ENCODE measurements around the gene MTRF1. TPM values are rescaled to one million over a fixed set of nuclear protein-coding genes. Genes with fewer than 3 reads are reported as not detected.
"Not testable (repeated sequence)": the region's sequence is repeated elsewhere in the genome, so short reads cannot be mapped to it uniquely, and the experiment has no call there.

The MTRF1 gene
- polyA plus RNA-seq, 1 donor: 11.7 TPM

DNA sequence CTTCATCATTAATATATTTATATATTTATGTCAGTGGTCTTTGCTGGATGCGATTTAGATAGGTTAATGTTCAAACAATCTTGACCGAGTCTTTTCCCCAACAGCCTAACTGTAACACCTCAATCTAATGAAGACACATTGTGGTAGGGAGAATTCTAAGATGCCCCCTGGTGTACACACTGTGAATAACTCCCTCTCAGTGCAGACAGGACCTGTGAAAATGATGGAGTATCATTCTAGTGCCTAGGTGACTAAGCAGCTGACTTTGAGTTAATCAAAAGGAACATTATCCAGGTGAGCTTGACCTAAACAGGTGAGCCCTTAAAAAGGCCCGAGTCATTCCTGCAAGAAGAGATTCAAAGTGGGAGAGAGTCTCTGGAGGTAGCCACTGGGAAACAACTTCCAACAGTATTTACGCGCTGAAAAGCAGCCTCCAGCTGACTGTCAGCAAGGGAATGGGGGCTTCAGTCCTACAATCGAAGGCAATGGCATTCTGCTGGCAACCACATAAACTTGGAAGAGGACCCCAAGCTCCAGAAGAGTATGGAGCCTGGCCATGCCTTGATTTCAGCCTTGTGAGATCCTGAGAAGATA, 41.0 kb downstream of the MTRF1 start:
- no peak for DNase-seq

DNA sequence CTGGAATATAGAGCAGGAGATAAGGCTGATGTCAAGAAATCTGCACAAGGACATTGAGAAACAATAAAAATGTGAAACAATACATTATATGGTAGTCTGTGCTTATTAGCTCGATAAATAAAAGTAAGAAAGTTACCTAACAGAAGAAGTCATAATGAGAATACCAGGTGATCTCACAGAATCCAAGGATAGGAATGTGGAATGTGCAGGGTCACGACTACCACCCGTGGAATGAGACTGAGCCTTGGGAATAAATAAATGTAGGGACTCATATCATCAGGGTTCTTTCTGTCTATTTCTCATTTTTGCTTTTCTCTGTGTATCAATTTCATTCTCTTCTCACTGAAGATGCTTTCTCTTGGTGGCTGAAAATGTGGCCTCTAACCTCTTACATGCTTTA, 43.0 kb downstream of the MTRF1 start:
- no peak for DNase-seq

DNA sequence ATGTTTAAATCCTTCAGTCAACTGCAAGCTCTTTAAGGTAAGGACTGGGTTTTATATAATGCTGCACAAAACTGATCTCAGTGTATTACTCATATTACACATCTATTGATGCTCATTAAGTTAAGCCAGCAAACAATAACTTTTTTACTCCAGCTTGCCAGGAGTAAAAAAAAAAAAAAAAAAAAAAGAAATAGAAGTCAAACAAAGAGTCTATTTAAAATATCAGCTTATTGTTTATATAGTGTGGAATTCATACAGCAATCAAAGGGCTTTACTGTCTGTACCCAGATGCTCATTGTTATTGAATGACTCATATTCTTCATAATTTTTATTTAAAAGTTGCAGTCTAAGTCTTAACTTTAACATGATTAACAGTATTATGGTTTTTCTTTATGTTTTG, 47.2 kb downstream of the MTRF1 start:
- no peak for DNase-seq

DNA sequence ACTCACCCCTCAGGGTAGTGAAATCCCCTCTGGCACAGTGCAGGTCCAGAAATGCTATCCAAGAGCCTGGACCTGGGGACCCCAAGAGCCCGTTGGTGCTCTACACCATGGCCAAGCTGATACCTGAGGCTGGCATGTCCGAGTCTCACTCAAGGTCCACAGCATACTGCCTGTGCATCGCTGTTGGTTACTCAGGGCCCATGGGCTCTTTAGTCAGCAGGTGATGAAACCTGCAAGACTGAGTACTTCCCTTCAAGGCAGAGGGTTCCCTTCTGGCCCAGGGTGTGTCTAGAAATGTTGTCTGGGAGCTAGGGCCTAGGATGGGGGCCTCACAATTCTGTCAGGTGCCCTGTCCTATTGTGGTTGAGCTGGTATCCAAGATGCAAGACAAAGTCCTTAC, 49.5 kb downstream of the MTRF1 start:
- no peak for DNase-seq

DNA sequence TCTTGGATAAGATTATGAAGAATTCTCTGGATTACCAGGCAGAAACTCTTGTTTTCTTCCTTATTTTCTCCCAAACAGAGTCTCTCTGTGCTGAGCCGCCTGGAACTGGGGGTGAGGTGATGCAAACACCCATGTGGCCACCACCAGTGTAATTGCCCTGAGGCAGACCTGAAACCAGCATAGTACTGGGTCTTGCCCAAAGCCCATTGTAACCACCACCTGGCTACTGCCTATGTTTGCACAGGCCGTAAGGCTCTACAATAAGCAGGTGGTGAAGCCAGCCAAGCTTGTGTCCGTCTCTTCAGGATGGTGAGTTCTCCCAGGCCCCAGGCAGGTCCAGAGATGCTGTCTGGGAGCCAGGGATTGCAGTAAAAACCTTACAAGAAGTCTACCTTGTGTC, 50.1 kb downstream of the MTRF1 start:
- DNase-seq: no peak

GRCh38 chr13:41212881-41213280, 50.5 kb downstream of the MTRF1 start:
- no peak for DNase-seq

GRCh38 chr13:41211062-41211461, 52.3 kb downstream of the MTRF1 start:
- no peak for DNase-seq

- DNase-seq: no peak
Observed at GRCh38 chr13:41206467-41206866, 56.9 kb downstream of the MTRF1 start.

- no peak for DNase-seq
Observed at GRCh38 chr13:41203810-41204209, 59.6 kb downstream of the MTRF1 start.

DNA sequence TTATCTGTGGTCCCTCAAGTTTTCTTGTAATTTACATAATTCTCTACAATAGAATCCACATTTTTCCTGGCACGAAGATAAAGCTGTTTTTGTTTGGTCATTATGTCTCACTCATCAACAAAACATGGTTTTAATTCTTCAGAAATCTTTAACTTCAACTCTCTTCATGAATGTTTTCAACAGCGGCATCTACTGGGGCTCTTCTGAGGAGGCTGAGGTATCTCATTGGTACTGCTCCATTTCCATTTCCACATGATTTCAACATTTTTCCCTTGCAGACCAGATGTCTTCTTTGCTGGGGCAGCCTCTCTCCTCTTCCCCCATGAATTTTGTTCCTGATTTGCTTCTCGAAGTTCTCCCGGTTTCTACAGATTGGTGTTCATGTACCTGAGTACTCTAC, 63.2 kb downstream of the MTRF1 start:
- DNase-seq: no peak

DNA sequence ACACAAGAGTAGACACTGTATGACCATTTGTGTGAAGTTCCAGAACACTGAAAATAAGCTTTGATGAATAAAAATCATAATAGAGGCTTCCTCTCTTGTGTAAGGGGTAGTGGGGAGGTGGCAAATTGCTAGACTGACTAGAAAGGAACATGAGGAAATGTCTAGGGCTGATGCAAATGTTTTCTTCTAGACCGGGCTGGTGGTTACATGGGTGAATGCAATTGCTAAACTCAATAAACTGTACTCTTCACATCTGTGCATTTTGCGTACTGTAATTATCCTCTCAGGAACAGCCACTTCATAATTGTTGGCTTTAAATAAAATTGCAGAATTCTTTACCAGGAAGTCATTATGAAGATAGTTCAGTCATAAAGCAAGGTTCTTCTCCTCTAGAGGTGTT, 63.9 kb downstream of the MTRF1 start:
- DNase-seq: no peak

GRCh38 chr13:41199079-41199478, 64.3 kb downstream of the MTRF1 start:
- DNase-seq: no peak

DNA sequence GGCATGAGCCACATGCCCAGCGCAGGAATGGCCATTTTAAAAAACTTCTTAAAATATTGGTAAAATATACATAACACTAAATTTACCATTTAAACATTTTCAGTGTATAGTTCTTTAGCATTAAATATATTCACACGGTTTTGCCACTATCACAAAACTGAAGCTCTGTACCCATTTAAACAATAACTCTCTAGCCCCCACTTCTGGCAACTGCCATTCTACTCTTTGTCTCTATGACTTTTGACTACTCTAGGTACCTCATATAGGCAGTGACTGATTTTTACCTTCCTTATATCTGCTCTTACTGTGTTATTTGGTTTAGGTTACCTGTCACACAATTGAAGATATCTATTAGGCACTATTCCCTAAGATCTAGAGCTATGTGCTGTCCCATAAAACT, 66.8 kb downstream of the MTRF1 start:
- DNase-seq: no peak

DNA sequence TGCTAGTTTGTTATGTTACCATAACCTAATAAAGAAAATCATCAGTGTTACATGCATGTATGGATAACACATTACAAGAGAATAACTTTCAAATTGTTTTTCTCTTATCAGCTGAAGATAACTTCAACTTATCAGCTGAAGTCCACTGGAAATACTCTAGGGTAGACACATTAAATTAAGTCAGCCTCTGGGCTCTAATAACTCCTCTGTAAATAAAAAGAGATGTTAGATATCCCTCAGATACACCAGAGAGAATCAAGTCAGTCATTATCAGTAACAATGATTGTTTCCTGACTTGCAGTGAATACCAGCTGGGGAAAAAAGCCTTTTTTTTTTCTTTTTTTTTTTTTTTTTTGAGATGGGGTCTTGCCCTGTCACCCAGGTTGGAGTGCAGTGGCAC, 67.4 kb downstream of the MTRF1 start:
- no peak for DNase-seq

GRCh38 chr13:41193919-41194824, 69.2 kb downstream of the MTRF1 start, which contains the start of gene KBTBD7:
TSS of gene KBTBD7 (minus strand) at chr13:41194569. CDS start at chr13:41194257, 312 bp downstream.
- peak; percentile 95 for DNase-seq

DNA sequence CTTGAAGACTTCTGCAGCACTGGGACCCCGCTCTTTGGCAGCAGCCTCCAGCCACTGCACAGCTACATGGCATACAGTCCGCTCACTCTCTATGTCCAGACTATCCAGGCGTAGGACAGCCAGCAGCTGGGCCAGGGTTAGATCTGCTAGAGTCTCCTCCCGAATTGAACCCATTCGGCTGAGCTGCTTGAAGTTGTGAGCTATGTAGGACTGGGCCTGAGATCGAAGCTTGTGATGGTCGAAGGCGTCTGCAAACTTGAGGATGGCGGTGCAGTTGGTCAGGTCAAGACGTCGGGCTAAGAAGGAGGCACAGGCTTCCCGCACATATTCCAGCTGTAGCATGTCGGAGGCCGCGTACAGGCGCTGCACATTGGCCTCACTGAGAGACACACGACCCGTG, 69.9 kb downstream of the MTRF1 start:
- no peak for DNase-seq

GRCh38 chr13:41188584-41188983, 74.8 kb downstream of the MTRF1 start:
- DNase-seq: no peak

GRCh38 chr13:41186481-41186880, 76.9 kb downstream of the MTRF1 start:
- DNase-seq: no peak

GRCh38 chr13:41182231-41182630, 81.1 kb downstream of the MTRF1 start:
- DNase-seq: no peak

GRCh38 chr13:41179593-41180250, 83.7 kb downstream of the MTRF1 start:
- no peak for DNase-seq

- peak; percentile 4 for DNase-seq
Observed at GRCh38 chr13:41178040-41178439, 85.3 kb downstream of the MTRF1 start.

DNA sequence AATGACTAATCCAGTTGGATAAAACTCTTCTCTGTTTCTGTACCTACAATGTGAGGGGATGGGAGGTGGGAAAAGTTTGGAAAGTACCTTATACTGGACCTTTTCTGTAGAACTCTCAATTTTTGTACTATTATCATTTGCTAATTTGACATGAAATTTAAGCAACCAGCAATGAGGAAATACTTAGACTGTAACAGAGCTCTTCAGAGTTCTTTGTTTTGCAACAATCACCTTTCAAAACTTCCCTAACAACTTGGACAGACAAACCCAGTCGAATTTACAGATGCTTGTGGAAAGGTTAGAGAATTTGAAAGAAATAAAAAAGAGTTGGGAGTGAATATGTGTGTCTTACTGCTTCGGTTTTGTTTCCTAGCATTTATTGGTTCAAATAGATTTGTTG, 85.8 kb downstream of the MTRF1 start:
- DNase-seq: no peak

GRCh38 chr13:41175576-41175975, 87.8 kb downstream of the MTRF1 start:
- not testable (repeated sequence) for DNase-seq
